GM19238 (cell line): Measurements from ENCODE around the gene MAPK6.

ENCODE experiments used
- DNase-seq: peaks from one replicate; pipeline ENCODE4 v3.0.0; 2011; ENCODE audit warnings: low spot score; ENCODE audit not compliant: insufficient read length

MAPK6 gene

DNA sequence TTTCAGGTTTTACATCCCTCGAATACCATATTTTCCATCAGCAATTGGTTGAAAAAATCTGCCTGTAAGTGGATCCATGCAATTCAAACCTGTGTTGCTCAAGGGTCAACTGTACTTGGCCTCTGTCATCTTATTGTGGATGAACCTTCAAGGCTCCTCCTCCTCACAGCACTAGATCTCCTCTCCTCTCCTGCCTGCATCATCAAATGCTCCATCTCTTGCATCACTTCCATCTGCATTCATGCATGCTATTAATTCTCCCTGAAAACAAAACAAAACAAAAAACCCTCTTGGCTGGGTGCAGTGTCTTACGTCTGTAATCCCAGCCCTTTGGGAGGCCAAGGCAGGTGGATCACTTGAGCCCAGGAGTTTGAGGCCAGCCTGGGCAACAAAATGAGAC lies 83.4 kb downstream of the MAPK6 start:
- DNase-seq, result no peak

GRCh38 chr15:52103217-52104207 lies 84.5 kb downstream of the MAPK6 start:
- DNase-seq, result peak; percentile 47

GRCh38 chr15:52104532-52105004 lies 85.5 kb downstream of the MAPK6 start:
- no peak for DNase-seq

GRCh38 chr15:52105846-52106245 lies 86.8 kb downstream of the MAPK6 start:
- DNase-seq, result no peak

GRCh38 chr15:52106641-52107040 lies 87.6 kb downstream of the MAPK6 start:
- no peak for DNase-seq

DNA sequence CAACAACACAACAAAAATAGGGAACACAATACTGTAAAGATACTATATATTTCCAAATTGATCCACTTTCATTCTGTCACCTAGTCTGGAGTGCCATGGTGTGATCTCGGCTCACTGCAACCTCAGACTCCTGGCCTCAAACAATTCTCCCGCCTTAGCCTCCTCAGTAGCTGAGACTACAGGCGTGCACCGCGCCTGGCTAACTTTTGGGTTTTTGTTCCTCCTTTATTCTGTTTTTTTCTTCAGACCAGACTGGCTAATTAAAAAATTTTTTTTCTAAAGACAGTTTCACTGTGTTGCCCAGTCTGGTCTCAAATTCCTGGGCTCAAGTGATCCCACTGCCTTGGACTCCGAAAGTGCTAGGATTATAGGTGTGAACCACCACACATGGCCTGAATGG lies 88.2 kb downstream of the MAPK6 start:
- DNase-seq, result no peak

DNA sequence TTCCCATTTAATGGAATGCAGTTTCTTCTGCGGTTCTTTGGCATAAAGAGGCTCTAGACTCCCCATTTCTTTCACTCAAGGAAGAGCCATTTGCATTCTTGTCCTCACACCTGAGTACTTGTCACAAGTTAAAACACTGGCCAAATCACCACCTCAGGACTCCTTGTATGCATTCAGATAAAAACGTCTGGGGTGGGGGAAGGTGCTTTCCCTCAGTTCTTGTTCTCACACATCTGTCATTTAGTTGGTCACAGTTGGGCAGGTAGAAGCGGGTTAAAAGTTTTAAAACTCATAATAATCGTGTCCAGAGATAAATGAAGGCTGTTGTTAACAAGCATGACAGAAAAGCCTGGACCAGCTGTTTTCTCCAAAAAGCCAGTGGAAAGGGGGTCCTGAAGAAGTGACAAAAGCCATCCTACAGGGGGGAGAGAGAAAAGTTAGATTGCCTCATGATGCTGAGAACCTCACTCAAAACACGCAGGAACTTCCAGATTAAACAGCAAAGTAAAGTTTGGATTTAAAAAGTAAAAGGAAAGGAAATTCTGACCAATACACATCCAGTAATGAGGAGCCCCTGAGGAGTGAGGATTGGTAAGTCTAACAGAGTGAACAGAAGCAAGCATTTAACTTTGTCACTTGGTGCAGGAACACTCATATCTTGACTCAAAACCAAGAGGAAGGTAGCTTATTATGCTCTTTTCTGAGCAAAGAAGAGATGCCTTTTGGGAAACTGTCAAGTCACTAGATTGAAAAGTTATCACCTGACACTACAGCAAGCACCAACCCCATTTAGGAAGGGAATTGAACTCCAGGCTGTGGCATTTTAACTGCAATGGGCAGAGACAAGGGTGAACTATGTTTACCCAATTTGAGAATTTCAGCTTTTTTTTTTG lies 90.8 kb downstream of the MAPK6 start:
- no peak for DNase-seq

GRCh38 chr15:52111517-52112202 lies 92.6 kb downstream of the MAPK6 start:
- no peak for DNase-seq

- peak; percentile 37 for DNase-seq
These were observed 93.3 kb downstream of the MAPK6 start for GRCh38 chr15:52112203-52112750.

- DNase-seq, result no peak
These were observed 94.2 kb downstream of the MAPK6 start for GRCh38 chr15:52113235-52113634.

- no peak for DNase-seq
These were observed 94.7 kb downstream of the MAPK6 start for GRCh38 chr15:52113708-52114107.

GRCh38 chr15:52114261-52115055 lies 95.4 kb downstream of the MAPK6 start:
- no peak for DNase-seq

DNA sequence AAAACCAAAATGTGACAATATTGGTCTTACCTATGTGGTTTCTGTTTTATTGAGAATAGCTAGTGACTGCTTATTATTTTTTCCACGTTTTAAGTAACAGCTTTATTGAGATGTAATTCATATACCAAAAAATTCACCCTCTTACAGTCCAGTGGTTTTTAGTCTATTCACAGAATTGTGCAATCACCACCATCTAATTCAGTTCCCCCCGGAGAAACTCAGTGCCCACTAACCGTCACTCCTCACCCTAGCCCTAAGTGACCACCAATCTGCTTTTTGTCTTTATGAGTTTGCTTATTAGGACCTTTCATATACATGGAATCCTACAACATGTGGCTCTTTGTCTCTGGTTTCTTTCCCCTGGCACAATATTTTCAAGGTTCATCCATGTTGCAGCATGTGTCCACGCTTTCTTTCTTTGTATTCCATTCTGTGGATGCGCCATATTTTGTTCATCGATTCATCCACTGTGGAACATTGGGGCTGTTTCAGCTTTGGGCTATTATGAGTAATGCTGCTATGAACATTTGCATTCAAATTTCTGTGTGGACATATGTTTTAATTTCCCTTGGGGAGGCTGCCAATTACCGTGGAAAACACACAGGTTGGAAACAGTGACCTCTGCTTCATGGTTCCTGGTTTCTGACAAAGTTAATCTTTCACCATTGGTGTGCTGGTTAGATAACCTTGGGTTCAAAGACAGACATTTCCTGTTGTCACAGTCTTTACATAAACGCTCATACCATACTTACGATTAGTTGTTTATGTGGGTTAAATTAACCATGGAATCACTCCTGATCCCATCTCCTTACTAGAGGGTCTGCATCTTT lies 96.8 kb downstream of the MAPK6 start:
- DNase-seq, result no peak
